IMR-90 (cell line): Measurements from ENCODE around the gene RNASET2. TPM values are rescaled to one million over a fixed set of nuclear protein-coding genes. Genes with fewer than 3 reads are reported as not detected.

Experiments used
- ATAC-seq: fragments of 200-7000 bp; cut with Tn5 transposase; 2 replicates; pipeline ENCODE4 v1.9.1; 2020; ENCODE audit warnings: low read depth, mild to moderate bottlenecking, moderate library complexity
- BruUV-seq: library from RNA; stranded (reverse); fragments of 400-500 nt; replicated peaks from 2 replicates; lab custom pipeline; 2021; lab: Mats Ljungman, UMichigan
- CTCF ChIA-PET: fragments of 300-600 bp; formaldehyde crosslinking; extraction: SDS; loops from one replicate; lab custom pipeline; 2021; ENCODE audit warnings: antibody characterized with exemption; lab: Yijun Ruan, JAX
- POLR2A ChIA-PET: fragments of 300-600 bp; sonication (Branson Sonifier 250); formaldehyde crosslinking; loops from one replicate; lab custom pipeline; 2022; ENCODE audit warnings: antibody characterized with exemption; ENCODE audit not compliant: unreplicated experiment; lab: Charles Lee
- DNase-seq: peaks from one replicate; pipeline ENCODE4 v3.0.0; 2013
- H2AFZ ChIP-seq: replicated peaks from 2 replicates; pipeline ENCODE3; 2013; ENCODE audit warnings: low read length, mild to moderate bottlenecking; ENCODE audit not compliant: poor library complexity
- H2AK5ac ChIP-seq: 2 replicates; pipeline ENCODE4 v1.6.1; 2013; ENCODE audit warnings: low read depth, low read length, inconsistent platforms
- H2AK9ac ChIP-seq: replicated peaks from 2 replicates; pipeline ENCODE3; 2013; ENCODE audit warnings: mild to moderate bottlenecking, low read depth, low read length, moderate library complexity; ENCODE audit not compliant: poor library complexity
- H2BK120ac ChIP-seq: 2 replicates; pipeline ENCODE4 v1.6.1; 2013; ENCODE audit warnings: low read depth, low read length, inconsistent platforms
- H2BK15ac ChIP-seq: 3 replicates; pipeline ENCODE4 v1.6.1; 2013; ENCODE audit warnings: low read depth, low read length, inconsistent platforms
- H2BK20ac ChIP-seq: 2 replicates; pipeline ENCODE4 v1.6.1; 2013; ENCODE audit warnings: low read depth, mild to moderate bottlenecking, inconsistent platforms, low read length, moderate library complexity
- H2BK5ac ChIP-seq: 2 replicates; pipeline ENCODE4 v1.6.1; 2013; ENCODE audit warnings: mild to moderate bottlenecking, low read depth, low read length, inconsistent platforms; ENCODE audit not compliant: poor library complexity, severe bottlenecking
- H3K14ac ChIP-seq: replicated peaks from 2 replicates; pipeline ENCODE4 v1.6.1; 2013; ENCODE audit warnings: low read depth, low read length, inconsistent platforms
- H3K18ac ChIP-seq: 2 replicates; pipeline ENCODE4 v1.6.1; 2013; ENCODE audit warnings: low read depth, low read length, control low read depth
- H3K23ac ChIP-seq: 2 replicates; pipeline ENCODE4 v1.6.1; 2013; ENCODE audit warnings: low read depth, low read length, inconsistent platforms
- H3K27ac ChIP-seq: 2 replicates; pipeline ENCODE4 v1.5.1; 2013; ENCODE audit warnings: mild to moderate bottlenecking, control low read depth, low read length; ENCODE audit not compliant: insufficient read depth
- H3K27me3 ChIP-seq: 2 replicates; pipeline ENCODE4 v1.6.1; 2013; ENCODE audit warnings: low read length; ENCODE audit not compliant: control insufficient read depth, insufficient read depth
- H3K36me3 ChIP-seq: 2 replicates; pipeline ENCODE4 v1.6.1; 2013; ENCODE audit warnings: low read length, mixed read lengths; ENCODE audit not compliant: control insufficient read depth, insufficient read depth
- H3K4ac ChIP-seq: 2 replicates; pipeline ENCODE4 v1.6.1; 2013; ENCODE audit warnings: low read depth, low read length, inconsistent platforms
- H3K4me1 ChIP-seq: 2 replicates; pipeline ENCODE4 v1.6.1; 2013; ENCODE audit warnings: low read length, mixed read lengths; ENCODE audit not compliant: control insufficient read depth, insufficient read depth
- H3K4me2 ChIP-seq: 2 replicates; pipeline ENCODE4 v1.6.1; 2013; ENCODE audit warnings: low read depth, mild to moderate bottlenecking, control low read depth, low read length, moderate library complexity
- H3K4me3 ChIP-seq: 2 replicates; pipeline ENCODE4 v1.5.1; 2013; ENCODE audit warnings: low read depth, mild to moderate bottlenecking, control low read depth, low read length, moderate library complexity; ENCODE audit not compliant: insufficient read depth
- H3K56ac ChIP-seq: 2 replicates; pipeline ENCODE4 v1.6.1; 2013; ENCODE audit warnings: low read length, inconsistent platforms; ENCODE audit not compliant: insufficient read depth; ENCODE audit errors: extremely low read depth
- H3K79me1 ChIP-seq, 2 experiments: 2 replicates each; pipeline ENCODE4 v1.6.1; 2013; ENCODE audit warnings: low read length in 2 of 2, inconsistent platforms in 1 of 2, low read depth in 1 of 2
- H3K9ac ChIP-seq: 2 replicates; pipeline ENCODE4 v1.6.1; 2013; ENCODE audit warnings: low read depth, low read length, control low read depth
- H3K9me1 ChIP-seq: 2 replicates; pipeline ENCODE4 v1.6.1; 2013; ENCODE audit warnings: low read length, inconsistent platforms; ENCODE audit not compliant: insufficient read depth
- H3K9me3 ChIP-seq: 2 replicates; pipeline ENCODE4 v1.6.1; 2013; ENCODE audit warnings: low read length; ENCODE audit not compliant: control insufficient read depth, insufficient read depth
- H4K20me1 ChIP-seq: 2 replicates; pipeline ENCODE4 v1.6.1; 2013; ENCODE audit warnings: low read length, inconsistent platforms; ENCODE audit not compliant: insufficient read depth
- H4K5ac ChIP-seq: 2 replicates; pipeline ENCODE4 v1.6.1; 2013; ENCODE audit warnings: mild to moderate bottlenecking, low read depth, low read length, control low read depth
- H4K8ac ChIP-seq, 2 experiments: 2 replicates each; pipeline ENCODE4 v1.6.1; 2013; ENCODE audit warnings: low read depth in 2 of 2, low read length in 2 of 2, control low read depth in 1 of 2, inconsistent platforms in 1 of 2
- H4K91ac ChIP-seq: 2 replicates; pipeline ENCODE4 v1.6.1; 2013; ENCODE audit warnings: low read depth, low read length, inconsistent platforms; ENCODE audit not compliant: insufficient read depth
- CHD1 ChIP-seq: IDR thresholded peaks from 2 replicates; pipeline ENCODE4 v1.6.1; 2012; ENCODE audit warnings: low read depth, low read length, improper control_type of control experiment
- FOS ChIP-seq: fragments of 150-350 bp; IDR thresholded peaks from 2 replicates; pipeline ENCODE4 v1.6.1; 2016; ENCODE audit warnings: low read depth, low read length
- MAFK ChIP-seq: IDR thresholded peaks from 2 replicates; pipeline ENCODE4 v1.6.1; 2012; ENCODE audit warnings: low read depth, low read length, improper control_type of control experiment
- MAZ ChIP-seq: IDR thresholded peaks from 2 replicates; pipeline ENCODE4 v1.6.1; 2012; ENCODE audit warnings: low read depth, mild to moderate bottlenecking, low read length, improper control_type of control experiment, moderate library complexity, borderline replicate concordance
- NFE2L2 ChIP-seq: fragments of 150-350 bp; IDR thresholded peaks from 2 replicates; pipeline ENCODE4 v1.6.1; 2016; ENCODE audit warnings: low read depth, mild to moderate bottlenecking, low read length
- RCOR1 ChIP-seq: IDR thresholded peaks from 2 replicates; pipeline ENCODE4 v1.6.1; 2012; ENCODE audit warnings: mild to moderate bottlenecking, low read length, improper control_type of control experiment; ENCODE audit not compliant: insufficient replicate concordance
- RFX5 ChIP-seq: IDR thresholded peaks from 2 replicates; pipeline ENCODE4 v1.8.0; 2012; ENCODE audit warnings: low read depth, mild to moderate bottlenecking, low read length, moderate library complexity
- SMC3 ChIP-seq: fragments of 150-350 bp; IDR thresholded peaks from 2 replicates; pipeline ENCODE4 v1.6.1; 2016; ENCODE audit warnings: low read depth, mild to moderate bottlenecking, antibody characterized with exemption, low read length, moderate library complexity
- WGBS, 2 experiments: methylation state at CpG; one replicate each; pipeline versions ENCODE4 v1.1.5 to v1.1.7; 2013; ENCODE audit warnings: missing lambda C conversion rate in 2 of 2; ENCODE audit not compliant: insufficient read length in 1 of 2; ENCODE audit errors: extremely low coverage in 2 of 2; 5-methylcytosine and 5-hydroxymethylcytosine counted together
- dilution Hi-C: fragments of 300-500 bp; cut with HindIII; formaldehyde crosslinking; loops from one replicate; pipeline ENCODE4 v1.14.3; 2018; ENCODE audit warnings: low sequenced_read_pairs; ENCODE audit not compliant: unreplicated experiment
- in situ Hi-C: fragments of 300-500 bp; cut with MboI; formaldehyde crosslinking; loops from 3 replicates; pipeline ENCODE4 v1.14.3; 2019; ENCODE audit warnings: low sequenced_read_pairs, inconsistent platforms, mixed read lengths
- intact Hi-C: fragments of 100-400 bp; cut with micrococcal nuclease; formaldehyde crosslinking; loops from 2 replicates; pipeline ENCODE4 v1.10.0; 2022
- polyA plus RNA-seq, 3 experiments: library from polyadenylated mRNA; depleted of rRNA; stranded (reverse); fragments of >200 nt; gene quantifications; 2 replicates each; pipeline ENCODE4 v1.2.3, GENCODE V29; 2012; ENCODE audit warnings: low replicate concordance in 1 of 3
- total RNA-seq: library from RNA; depleted of rRNA; stranded (reverse); fragments of >200 nt; gene quantifications from 2 replicates; pipeline ENCODE4 v1.2.3, GENCODE V29; 2012
- TF ChIP-seq, protein P1 (sequence below): fragments of 150-350 bp; IDR thresholded peaks from 2 replicates; pipeline ENCODE4 v1.6.1; 2016; ENCODE audit warnings: low read depth, mild to moderate bottlenecking, low read length, moderate library complexity, borderline replicate concordance
- TF ChIP-seq, protein P2 (sequence below): fragments of 150-350 bp; IDR thresholded peaks from 2 replicates; pipeline ENCODE4 v1.6.1; 2017; ENCODE audit warnings: mild to moderate bottlenecking, antibody characterized with exemption, low read length, low read depth

The RNASET2 gene
- total and polyA plus RNA-seq, 2 of the 4 experiments (the other 2 are of a cell fraction) = 13.6 to 24.9 TPM

DNA sequence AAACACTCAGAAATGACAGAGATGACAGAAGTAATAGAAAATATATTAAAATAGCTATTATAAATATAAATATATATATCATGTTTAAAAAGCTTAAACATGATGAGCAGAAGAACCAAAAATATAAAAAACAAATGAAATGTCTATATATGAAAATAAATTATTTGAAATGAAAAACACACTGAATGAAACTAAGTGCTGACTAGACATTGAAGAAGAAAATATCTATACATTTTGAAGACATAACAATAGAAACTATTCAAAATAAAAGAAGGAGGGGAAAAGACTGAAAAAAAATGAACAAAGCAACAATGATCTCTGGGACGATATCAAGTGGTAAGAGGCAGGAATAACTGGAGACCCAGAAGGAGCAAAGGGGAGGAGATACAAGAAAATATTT, 76.8 kb downstream of the RNASET2 start:
- no peak overlapping the region for H2BK20ac ChIP-seq
- no peak overlapping the region for H4K8ac ChIP-seq
- dilution Hi-C loops = no loop called here
- H3K14ac ChIP-seq = no peak overlapping the region
- H4K5ac ChIP-seq = no peak overlapping the region
- no peak overlapping the region for H2AK5ac ChIP-seq
- H4K20me1 ChIP-seq = no peaks in the 10 kb centered on the region
- H3K79me1 ChIP-seq = no peaks in the 10 kb centered on the region
- H3K27me3 ChIP-seq = no peaks in the 10 kb centered on the region
- H3K27ac ChIP-seq = no peak overlapping the region
- in situ Hi-C loops = no loop called here
- no peaks in the 10 kb centered on the region for H3K9me1 ChIP-seq
- POLR2A ChIA-PET = no interaction called here
- DNase-seq (no peak), ATAC-seq (no peak)
- H2BK120ac ChIP-seq = no peak overlapping the region
- BruUV-seq = no TSS peak
- TF ChIP-seq SMC3 (no peak), RFX5 (no peak), RCOR1 (no peak), MAZ (no peak), NFE2L2 (no peak), MAFK (no peak), FOS (no peak), CHD1 (no peak)
- TF ChIP-seq, protein P1, sequence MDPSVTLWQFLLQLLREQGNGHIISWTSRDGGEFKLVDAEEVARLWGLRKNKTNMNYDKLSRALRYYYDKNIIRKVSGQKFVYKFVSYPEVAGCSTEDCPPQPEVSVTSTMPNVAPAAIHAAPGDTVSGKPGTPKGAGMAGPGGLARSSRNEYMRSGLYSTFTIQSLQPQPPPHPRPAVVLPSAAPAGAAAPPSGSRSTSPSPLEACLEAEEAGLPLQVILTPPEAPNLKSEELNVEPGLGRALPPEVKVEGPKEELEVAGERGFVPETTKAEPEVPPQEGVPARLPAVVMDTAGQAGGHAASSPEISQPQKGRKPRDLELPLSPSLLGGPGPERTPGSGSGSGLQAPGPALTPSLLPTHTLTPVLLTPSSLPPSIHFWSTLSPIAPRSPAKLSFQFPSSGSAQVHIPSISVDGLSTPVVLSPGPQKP = no peak
- TF ChIP-seq, protein P2, sequence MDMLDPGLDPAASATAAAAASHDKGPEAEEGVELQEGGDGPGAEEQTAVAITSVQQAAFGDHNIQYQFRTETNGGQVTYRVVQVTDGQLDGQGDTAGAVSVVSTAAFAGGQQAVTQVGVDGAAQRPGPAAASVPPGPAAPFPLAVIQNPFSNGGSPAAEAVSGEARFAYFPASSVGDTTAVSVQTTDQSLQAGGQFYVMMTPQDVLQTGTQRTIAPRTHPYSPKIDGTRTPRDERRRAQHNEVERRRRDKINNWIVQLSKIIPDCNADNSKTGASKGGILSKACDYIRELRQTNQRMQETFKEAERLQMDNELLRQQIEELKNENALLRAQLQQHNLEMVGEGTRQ = no peak
- no peak overlapping the region for H2AK9ac ChIP-seq
- H3K9ac ChIP-seq = no peak overlapping the region
- H3K56ac ChIP-seq = no peak overlapping the region
- H2AFZ ChIP-seq = no peak overlapping the region
- no peak overlapping the region for H3K23ac ChIP-seq
- H2BK15ac ChIP-seq = no peak overlapping the region
- CTCF ChIA-PET = no interaction called here
- no peaks in the 10 kb centered on the region for H3K36me3 ChIP-seq
- H3K4me2 ChIP-seq = no peak overlapping the region
- no peak overlapping the region for H4K91ac ChIP-seq
- H3K9me3 ChIP-seq = no peaks in the 10 kb centered on the region
- H3K4me1 ChIP-seq = no peaks in the 10 kb centered on the region
- intact Hi-C loops = no loop called here
- H3K4ac ChIP-seq = no peak overlapping the region
- H2BK5ac ChIP-seq = no peak overlapping the region
- no CpG with 5 or more reads among the region's 1 CpG for WGBS, 2 experiments
- no peak overlapping the region for H3K4me3 ChIP-seq
- no peak overlapping the region for H3K18ac ChIP-seq
